H7 (cell line): ENCODE data around the gene ETNPPL. TPM values are rescaled to one million over a fixed set of nuclear protein-coding genes. Genes with fewer than 3 reads are reported as not detected.
A peak's percentile ranks its signal among the peaks of the same experiment; 100 is the strongest.

Experiments
- DNase-seq: peaks from one replicate; pipeline ENCODE4 v3.0.0; 2012
- H3K27me3 ChIP-seq: 2 replicates; pipeline ENCODE4 v1.6.0; 2011; ENCODE audit warnings: mild to moderate bottlenecking, low read length; ENCODE audit not compliant: control insufficient read depth, insufficient read depth
- H3K36me3 ChIP-seq: replicated peaks from 2 replicates; pipeline ENCODE4 v1.5.1; 2011; ENCODE audit warnings: low read length; ENCODE audit not compliant: control insufficient read depth, insufficient read depth
- H3K4me3 ChIP-seq: 2 replicates; pipeline ENCODE4 v1.5.1; 2011; ENCODE audit warnings: low read depth, mild to moderate bottlenecking, control low read depth, low read length, moderate library complexity; ENCODE audit not compliant: insufficient read depth
- total RNA-seq: library from RNA; depleted of rRNA; stranded (reverse); fragments of >200 nt; shearing (Covaris generic); gene quantifications from 2 replicates; pipeline ENCODE4 v1.2.3, GENCODE V29; 2014

Gene ETNPPL
- total RNA-seq, 1 experiment from 2014 or later: 1.0 TPM

- no peaks in the 10 kb centered on the region for H3K36me3 ChIP-seq
- DNase-seq: no peak
- no peaks in the 10 kb centered on the region for H3K27me3 ChIP-seq
- H3K4me3 ChIP-seq: no peak overlapping the region
Measured at GRCh38 chr4:108777388-108777787, 14.5 kb upstream of the ETNPPL start.

- Histone ChIP-seq H3K4me3 (no peak overlapping the region), H3K27me3 (no peaks in the 10 kb centered on the region), H3K36me3 (no peaks in the 10 kb centered on the region)
- peak; percentile 41 for DNase-seq
Measured at GRCh38 chr4:108775921-108776320, 13.1 kb upstream of the ETNPPL start.

- no peaks in the 10 kb centered on the region for H3K36me3 ChIP-seq
- H3K27me3 ChIP-seq: no peaks in the 10 kb centered on the region
- H3K4me3 ChIP-seq: no peak overlapping the region
- DNase-seq: no peak
Measured at GRCh38 chr4:108774809-108775530, 12.1 kb upstream of the ETNPPL start.

- H3K36me3 ChIP-seq: no peaks in the 10 kb centered on the region
Measured at GRCh38 chr4:108772402-108772801, 9.5 kb upstream of the ETNPPL start.

GRCh38 chr4:108766058-108766457 lies 3.2 kb upstream of the ETNPPL start:
- no peaks in the 10 kb centered on the region for H3K36me3 ChIP-seq
- no peak for DNase-seq
- peaks cover 20% of the 10 kb centered on the region for H3K27me3 ChIP-seq
- no peak overlapping the region for H3K4me3 ChIP-seq

More at GRCh38 chr4:108772402-108772801, 9.5 kb upstream of the ETNPPL start:
- no peak overlapping the region for H3K4me3 ChIP-seq
- DNase-seq: no peak
- H3K27me3 ChIP-seq: no peaks in the 10 kb centered on the region

- Histone ChIP-seq H3K36me3 (no peaks in the 10 kb centered on the region), H3K27me3 (peaks cover 20% of the 10 kb centered on the region), H3K4me3 (no peak overlapping the region)
- DNase-seq: no peak
Measured at GRCh38 chr4:108763986-108764385, 1.1 kb upstream of the ETNPPL start.

GRCh38 chr4:108763226-108763593 lies 357 bp upstream of the ETNPPL start:
- peak overlapping the region; percentile 53 for H3K4me3 ChIP-seq
- H3K27me3 ChIP-seq: peaks cover 20% of the 10 kb centered on the region
- no peak for DNase-seq
- H3K36me3 ChIP-seq: no peaks in the 10 kb centered on the region

- H3K36me3 ChIP-seq: no peaks in the 10 kb centered on the region
- no peak overlapping the region for H3K4me3 ChIP-seq
- H3K27me3 ChIP-seq: peaks cover 20% of the 10 kb centered on the region
- DNase-seq: no peak
Measured at GRCh38 chr4:108758498-108758897, 4.4 kb downstream of the ETNPPL start.

- H3K36me3 ChIP-seq: no peaks in the 10 kb centered on the region
- no peak overlapping the region for H3K4me3 ChIP-seq
- DNase-seq: no peak
Measured at GRCh38 chr4:108754327-108754726, 8.5 kb downstream of the ETNPPL start.

GRCh38 chr4:108751321-108751720 lies 11.5 kb downstream of the ETNPPL start:
- Histone ChIP-seq H3K4me3 (no peak overlapping the region), H3K36me3 (no peaks in the 10 kb centered on the region), H3K27me3 (no peaks in the 10 kb centered on the region)
- no peak for DNase-seq

More at GRCh38 chr4:108754327-108754726, 8.5 kb downstream of the ETNPPL start:
- H3K27me3 ChIP-seq: no peaks in the 10 kb centered on the region

GRCh38 chr4:108749119-108749518 lies 13.7 kb downstream of the ETNPPL start:
- H3K36me3 ChIP-seq: no peaks in the 10 kb centered on the region
- no peaks in the 10 kb centered on the region for H3K27me3 ChIP-seq
- H3K4me3 ChIP-seq: no peak overlapping the region
- DNase-seq: peak; percentile 16

GRCh38 chr4:108746511-108746910 lies 16.3 kb downstream of the ETNPPL start:
- no peak for DNase-seq
- Histone ChIP-seq H3K36me3 (no peaks in the 10 kb centered on the region), H3K4me3 (no peak overlapping the region), H3K27me3 (no peaks in the 10 kb centered on the region)

- DNase-seq: no peak
- H3K27me3 ChIP-seq: no peaks in the 10 kb centered on the region
- no peak overlapping the region for H3K4me3 ChIP-seq
- no peaks in the 10 kb centered on the region for H3K36me3 ChIP-seq
Measured at GRCh38 chr4:108744307-108744706, 18.5 kb downstream of the ETNPPL start.

- no peaks in the 10 kb centered on the region for H3K36me3 ChIP-seq
- peak; percentile 40 for DNase-seq
- no peaks in the 10 kb centered on the region for H3K27me3 ChIP-seq
- H3K4me3 ChIP-seq: no peak overlapping the region
Measured at GRCh38 chr4:108742451-108743420, 20.1 kb downstream of the ETNPPL start.
